Breast epithelium (tissue), 3 donors: ENCODE measurements around the gene KRTAP10-5.
"Not testable (repeated sequence)": the region's sequence is repeated elsewhere in the genome, so short reads cannot be mapped to it uniquely, and the experiment has no call there.

Experiments
- POLR2A ChIP-seq: fragments of 450-650 bp; IDR thresholded peaks from one replicate; pipeline ENCODE4 v1.6.1; 2016; ENCODE audit warnings: antibody characterized with exemption, mild to moderate bottlenecking, moderate library complexity
- POLR2AphosphoS5 ChIP-seq, 3 donors: sonication (generic); formaldehyde crosslinking; IDR thresholded peaks; one replicate each; pipeline ENCODE4 v1.6.1; 2017; ENCODE audit warnings: antibody characterized with exemption in 3 of 3
- TF ChIP-seq, protein P1 (sequence below), 3 donors: fragments of 450-650 bp; IDR thresholded peaks; one replicate each; pipeline ENCODE4 v1.5.1; 2016 to 2017; ENCODE audit warnings: antibody characterized with exemption in 3 of 3, mild to moderate bottlenecking in 3 of 3, moderate library complexity in 3 of 3

DNA sequence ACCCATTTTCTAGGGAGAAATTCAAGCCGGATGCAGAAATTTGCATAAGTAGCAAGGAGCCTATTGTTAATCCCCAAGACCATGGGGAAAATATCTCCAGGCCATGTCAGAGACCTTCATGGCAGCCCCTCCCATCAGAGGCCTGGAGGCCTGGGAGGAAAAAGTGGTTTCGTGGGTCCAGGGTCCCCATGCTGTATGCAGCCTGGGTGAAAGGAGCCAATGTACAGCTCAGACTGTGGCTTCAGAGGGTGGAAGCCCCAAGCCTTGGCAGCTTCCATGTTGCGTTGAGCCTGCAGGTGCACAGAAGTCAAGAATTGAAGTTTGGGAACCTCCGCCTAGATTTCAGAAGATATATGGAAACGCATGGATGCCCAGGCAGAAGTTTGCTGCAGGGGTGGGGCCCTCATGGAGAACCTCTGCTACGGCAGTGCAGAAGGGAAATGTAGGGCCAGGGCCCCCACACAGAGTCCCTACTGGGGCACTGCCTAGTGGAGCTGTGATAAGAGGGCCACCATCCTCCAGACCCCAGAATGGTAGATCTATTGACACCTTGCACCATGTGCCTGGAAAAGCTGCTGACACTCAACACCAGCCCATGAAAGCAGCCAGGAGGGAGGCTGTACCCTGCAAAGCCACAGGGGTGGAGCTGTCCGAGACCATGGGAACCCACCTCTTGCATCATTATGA, 29.9 kb upstream of the KRTAP10-5 start:
- not testable (repeated sequence) for TF ChIP-seq POLR2A; POLR2AphosphoS5 (IDR thresholded peaks at IDR 0.05)
- TF ChIP-seq, protein P1, sequence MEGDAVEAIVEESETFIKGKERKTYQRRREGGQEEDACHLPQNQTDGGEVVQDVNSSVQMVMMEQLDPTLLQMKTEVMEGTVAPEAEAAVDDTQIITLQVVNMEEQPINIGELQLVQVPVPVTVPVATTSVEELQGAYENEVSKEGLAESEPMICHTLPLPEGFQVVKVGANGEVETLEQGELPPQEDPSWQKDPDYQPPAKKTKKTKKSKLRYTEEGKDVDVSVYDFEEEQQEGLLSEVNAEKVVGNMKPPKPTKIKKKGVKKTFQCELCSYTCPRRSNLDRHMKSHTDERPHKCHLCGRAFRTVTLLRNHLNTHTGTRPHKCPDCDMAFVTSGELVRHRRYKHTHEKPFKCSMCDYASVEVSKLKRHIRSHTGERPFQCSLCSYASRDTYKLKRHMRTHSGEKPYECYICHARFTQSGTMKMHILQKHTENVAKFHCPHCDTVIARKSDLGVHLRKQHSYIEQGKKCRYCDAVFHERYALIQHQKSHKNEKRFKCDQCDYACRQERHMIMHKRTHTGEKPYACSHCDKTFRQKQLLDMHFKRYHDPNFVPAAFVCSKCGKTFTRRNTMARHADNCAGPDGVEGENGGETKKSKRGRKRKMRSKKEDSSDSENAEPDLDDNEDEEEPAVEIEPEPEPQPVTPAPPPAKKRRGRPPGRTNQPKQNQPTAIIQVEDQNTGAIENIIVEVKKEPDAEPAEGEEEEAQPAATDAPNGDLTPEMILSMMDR (IDR thresholded peaks at IDR 0.05), result not testable (repeated sequence)
